HG03135 (cell line): ENCODE measurements around the gene CLCNKB.

Source experiments
- ATAC-seq: cut with Tn5 transposase; IDR thresholded peaks from one replicate; pipeline ENCODE4 v1.9.1; 2021; ENCODE audit warnings: mild to moderate bottlenecking, moderate library complexity; ENCODE audit not compliant: unreplicated experiment

The CLCNKB gene

GRCh38 chr1:16072616-16073484 is 29.3 kb downstream of the CLCNKB start:
- no peak for ATAC-seq

- ATAC-seq, result no peak
Measured at GRCh38 chr1:16073490-16074119, 30.0 kb downstream of the CLCNKB start, which contains the start of gene FAM131C. TSS of gene FAM131C (minus strand) at chr1:16073651. CDS start at chr1:16073442, 209 bp downstream.

GRCh38 chr1:16074217-16074616 is 30.6 kb downstream of the CLCNKB start:
- ATAC-seq, result no peak

GRCh38 chr1:16075337-16076030 is 31.9 kb downstream of the CLCNKB start:
- no peak for ATAC-seq

GRCh38 chr1:16076031-16076864 is 32.7 kb downstream of the CLCNKB start:
- no peak for ATAC-seq

GRCh38 chr1:16076865-16077238 is 33.3 kb downstream of the CLCNKB start:
- no peak for ATAC-seq

- no peak for ATAC-seq
Measured at GRCh38 chr1:16077406-16078245, 34.0 kb downstream of the CLCNKB start.

- no peak for ATAC-seq
Measured at GRCh38 chr1:16078925-16079656, 35.5 kb downstream of the CLCNKB start.

GRCh38 chr1:16080422-16081150 is 37.0 kb downstream of the CLCNKB start:
- no peak for ATAC-seq

GRCh38 chr1:16081636-16082035 is 38.1 kb downstream of the CLCNKB start:
- no peak for ATAC-seq

GRCh38 chr1:16082283-16083038 is 38.9 kb downstream of the CLCNKB start:
- ATAC-seq, result no peak

- ATAC-seq, result no peak
Measured at GRCh38 chr1:16083486-16083885, 39.9 kb downstream of the CLCNKB start.

- no peak for ATAC-seq
Measured at GRCh38 chr1:16085522-16085921, 41.9 kb downstream of the CLCNKB start.

GRCh38 chr1:16087733-16088132 is 44.2 kb downstream of the CLCNKB start:
- ATAC-seq, result no peak

- no peak for ATAC-seq
Measured at GRCh38 chr1:16088351-16088911, 44.8 kb downstream of the CLCNKB start.

- ATAC-seq, result no peak
Measured at GRCh38 chr1:16088996-16089395, 45.4 kb downstream of the CLCNKB start.

- no peak for ATAC-seq
Measured at GRCh38 chr1:16090076-16090826, 46.7 kb downstream of the CLCNKB start.
